ENCODE measurements around the gene TRIP12. TPM values are rescaled to one million over a fixed set of nuclear protein-coding genes. Genes with fewer than 3 reads are reported as not detected.
A peak's percentile ranks its signal among the peaks of the same experiment; 100 is the strongest.

TRIP12 gene
- total RNA-seq, 2 donors from 2014 or later, result 77.6 to 170 TPM

DNA sequence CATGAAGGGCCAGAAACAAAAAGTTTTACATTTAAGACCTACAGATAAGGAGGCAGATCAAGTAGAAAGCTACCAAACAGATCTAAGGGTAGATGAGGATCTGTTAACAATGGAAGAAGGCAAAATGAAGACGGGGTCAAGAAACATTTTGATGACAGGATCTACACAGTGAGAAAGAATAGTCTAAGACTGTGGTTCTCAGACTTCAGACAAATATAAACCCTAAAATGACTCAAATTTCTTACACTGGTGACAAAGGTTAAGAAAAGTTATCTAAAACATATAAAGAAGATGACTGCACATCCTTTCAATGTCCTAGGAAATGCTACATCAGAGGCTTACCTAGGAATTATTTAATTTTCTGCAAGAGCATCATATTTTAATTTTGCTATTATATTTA lies 34.4 kb downstream of the TRIP12 start:
- no peak for ATAC-seq
- intact Hi-C loops (cut with DNase I), result no loop called here
- WGBS, 2 donors, result 88 to 94% methylated on average over 1 of the region's 1 CpG

DNA sequence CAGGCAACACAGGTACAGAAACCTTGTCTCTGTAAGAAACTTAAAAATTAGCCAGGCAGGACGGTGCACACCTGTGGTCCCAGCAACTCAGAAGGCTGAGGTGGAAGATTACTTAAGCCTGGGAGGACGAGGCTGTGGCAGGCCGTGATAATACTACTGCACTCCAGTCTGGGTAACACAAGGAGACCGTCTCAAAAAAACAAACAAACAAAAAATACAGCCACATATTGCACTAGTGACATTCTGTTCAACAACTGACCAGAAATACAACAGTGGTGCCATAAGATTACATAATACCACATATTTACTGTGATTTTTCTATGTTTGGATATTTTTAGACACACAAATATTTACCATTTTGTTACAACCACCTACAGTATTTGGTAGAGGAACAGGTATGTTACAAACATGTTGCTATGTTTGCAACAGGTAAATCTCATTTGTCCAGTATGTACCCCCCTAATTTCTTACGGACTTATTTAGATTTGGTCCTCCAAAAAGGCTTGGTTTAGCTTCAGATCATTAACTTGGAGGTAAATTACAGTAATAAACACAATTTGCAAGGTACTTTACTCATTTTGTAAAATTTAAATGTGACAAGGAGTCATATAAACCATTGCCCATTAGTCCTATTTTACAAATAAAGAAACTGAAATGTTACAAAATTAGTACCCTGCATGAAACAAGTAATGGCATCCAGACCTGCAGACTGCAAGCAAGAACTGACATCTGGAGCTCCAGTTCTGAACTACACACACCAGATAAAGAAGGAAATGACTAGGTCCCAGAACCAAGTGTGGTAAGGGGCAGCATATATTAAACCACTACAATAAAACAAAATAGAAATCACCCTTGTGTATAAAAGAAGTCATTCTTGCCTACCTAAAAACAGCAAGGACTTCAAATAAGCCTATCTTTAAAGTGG lies 36.8 kb downstream of the TRIP12 start:
- 46 to 59% methylated on average over 5 of the region's 5 CpGs for WGBS, 2 donors
- H3K27ac ChIP-seq, result peak overlapping the region in 1 of 4 donors; percentile 8
- DNase-seq (no peak), ATAC-seq (no peak)
- no peak for TF ChIP-seq POLR2A (IDR thresholded peaks at IDR 0.05)
- TF ChIP-seq, protein P1, sequence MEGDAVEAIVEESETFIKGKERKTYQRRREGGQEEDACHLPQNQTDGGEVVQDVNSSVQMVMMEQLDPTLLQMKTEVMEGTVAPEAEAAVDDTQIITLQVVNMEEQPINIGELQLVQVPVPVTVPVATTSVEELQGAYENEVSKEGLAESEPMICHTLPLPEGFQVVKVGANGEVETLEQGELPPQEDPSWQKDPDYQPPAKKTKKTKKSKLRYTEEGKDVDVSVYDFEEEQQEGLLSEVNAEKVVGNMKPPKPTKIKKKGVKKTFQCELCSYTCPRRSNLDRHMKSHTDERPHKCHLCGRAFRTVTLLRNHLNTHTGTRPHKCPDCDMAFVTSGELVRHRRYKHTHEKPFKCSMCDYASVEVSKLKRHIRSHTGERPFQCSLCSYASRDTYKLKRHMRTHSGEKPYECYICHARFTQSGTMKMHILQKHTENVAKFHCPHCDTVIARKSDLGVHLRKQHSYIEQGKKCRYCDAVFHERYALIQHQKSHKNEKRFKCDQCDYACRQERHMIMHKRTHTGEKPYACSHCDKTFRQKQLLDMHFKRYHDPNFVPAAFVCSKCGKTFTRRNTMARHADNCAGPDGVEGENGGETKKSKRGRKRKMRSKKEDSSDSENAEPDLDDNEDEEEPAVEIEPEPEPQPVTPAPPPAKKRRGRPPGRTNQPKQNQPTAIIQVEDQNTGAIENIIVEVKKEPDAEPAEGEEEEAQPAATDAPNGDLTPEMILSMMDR (IDR thresholded peaks at IDR 0.05), result no peak
- no peaks in the 10 kb centered on the region for H3K36me3 ChIP-seq (replicated peaks in 1 of 2; ENCODE audit: insufficient read depth in 1 of 2, low read depth in 2 of 2)
- H3K27me3 ChIP-seq, result no peaks in the 10 kb centered on the region
- intact Hi-C loops (cut with DNase I), result no loop called here
- H3K4me1 ChIP-seq, result peaks cover 19% of the 10 kb centered on the region
- H3K9me3 ChIP-seq, result no peaks in the 10 kb centered on the region
- no peak overlapping the region for H3K4me3 ChIP-seq

More for the DNA sequence above, 34.4 kb downstream of the TRIP12 start:
- Histone ChIP-seq H3K36me3 (replicated peaks in 1 of 2; ENCODE audit: insufficient read depth in 1 of 2, low read depth in 2 of 2) (no peaks in the 10 kb centered on the region), H3K9me3 (no peaks in the 10 kb centered on the region), H3K4me3 (no peak overlapping the region), H3K27ac (no peak overlapping the region), H3K4me1 (peaks cover 11% of the 10 kb centered on the region), H3K27me3 (no peaks in the 10 kb centered on the region)
- DNase-seq, result no peak
- no peak for TF ChIP-seq POLR2A (IDR thresholded peaks at IDR 0.05)
- TF ChIP-seq, protein P1 (IDR thresholded peaks at IDR 0.05), result no peak

GRCh38 chr2:229882583-229882982 lies 39.2 kb downstream of the TRIP12 start:
- WGBS, 2 donors, result 64 to 71% methylated on average over 2 of the region's 2 CpGs
- Histone ChIP-seq H3K27ac (no peak overlapping the region), H3K4me1 (peaks cover 19% of the 10 kb centered on the region), H3K9me3 (no peaks in the 10 kb centered on the region), H3K27me3 (no peaks in the 10 kb centered on the region), H3K4me3 (no peak overlapping the region), H3K36me3 (replicated peaks in 1 of 2; ENCODE audit: insufficient read depth in 1 of 2, low read depth in 2 of 2) (peaks cover 0 to 10% of the 10 kb centered on the region in 2 donors)
- no peak for DNase-seq
- ATAC-seq, result no peak
- intact Hi-C loops (cut with DNase I), result no loop called here
- TF ChIP-seq POLR2A (IDR thresholded peaks at IDR 0.05), result no peak
- TF ChIP-seq, protein P1 (IDR thresholded peaks at IDR 0.05), result no peak

DNA sequence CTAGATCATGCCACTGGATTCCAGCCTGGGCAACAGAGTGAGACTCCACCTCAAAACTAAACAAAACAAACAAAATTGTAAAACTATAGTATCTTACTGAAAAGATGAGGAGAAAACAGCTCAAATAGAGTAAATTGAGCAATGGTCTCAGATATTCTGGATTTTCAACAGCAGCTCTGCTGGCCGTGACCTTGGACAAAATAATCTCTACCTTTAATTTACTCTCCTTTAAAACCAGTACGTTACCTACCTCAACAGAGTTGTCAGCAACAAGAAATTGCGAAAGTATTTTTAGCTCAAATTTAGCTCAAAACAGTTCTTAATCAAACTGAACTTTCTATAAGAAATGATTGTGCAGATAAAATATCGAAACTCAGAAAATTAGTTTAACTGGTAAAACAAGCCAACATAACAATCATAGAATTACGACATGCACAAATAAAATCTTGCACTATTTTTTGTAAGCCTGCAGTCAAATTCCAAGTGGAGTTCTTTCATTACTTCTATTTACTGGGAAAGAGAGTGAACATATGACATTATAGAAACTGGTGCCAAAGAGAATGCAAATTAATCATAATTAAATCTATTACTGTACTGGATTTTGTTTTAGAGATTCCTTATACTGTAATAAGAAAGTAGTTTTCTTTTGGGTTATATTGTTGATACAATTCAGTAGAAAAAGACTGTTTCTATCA lies 40.8 kb downstream of the TRIP12 start:
- 38 to 47% methylated on average over 5 of the region's 5 CpGs for WGBS, 2 donors
- no peak for ATAC-seq

More for the DNA sequence above, 40.8 kb downstream of the TRIP12 start:
- Histone ChIP-seq H3K4me3 (no peak overlapping the region), H3K27me3 (no peaks in the 10 kb centered on the region), H3K4me1 (peaks cover 19% of the 10 kb centered on the region), H3K36me3 (replicated peaks in 1 of 2; ENCODE audit: insufficient read depth in 1 of 2, low read depth in 2 of 2) (peaks cover 0 to 12% of the 10 kb centered on the region in 2 donors), H3K9me3 (no peaks in the 10 kb centered on the region), H3K27ac (no peak overlapping the region)
- no peak for TF ChIP-seq POLR2A (IDR thresholded peaks at IDR 0.05)
- TF ChIP-seq, protein P1 (IDR thresholded peaks at IDR 0.05), result no peak
- intact Hi-C loops (cut with DNase I), result no loop called here
- DNase-seq, result no peak
